Measurements from ENCODE around the gene KIF6.

Gene KIF6

DNA sequence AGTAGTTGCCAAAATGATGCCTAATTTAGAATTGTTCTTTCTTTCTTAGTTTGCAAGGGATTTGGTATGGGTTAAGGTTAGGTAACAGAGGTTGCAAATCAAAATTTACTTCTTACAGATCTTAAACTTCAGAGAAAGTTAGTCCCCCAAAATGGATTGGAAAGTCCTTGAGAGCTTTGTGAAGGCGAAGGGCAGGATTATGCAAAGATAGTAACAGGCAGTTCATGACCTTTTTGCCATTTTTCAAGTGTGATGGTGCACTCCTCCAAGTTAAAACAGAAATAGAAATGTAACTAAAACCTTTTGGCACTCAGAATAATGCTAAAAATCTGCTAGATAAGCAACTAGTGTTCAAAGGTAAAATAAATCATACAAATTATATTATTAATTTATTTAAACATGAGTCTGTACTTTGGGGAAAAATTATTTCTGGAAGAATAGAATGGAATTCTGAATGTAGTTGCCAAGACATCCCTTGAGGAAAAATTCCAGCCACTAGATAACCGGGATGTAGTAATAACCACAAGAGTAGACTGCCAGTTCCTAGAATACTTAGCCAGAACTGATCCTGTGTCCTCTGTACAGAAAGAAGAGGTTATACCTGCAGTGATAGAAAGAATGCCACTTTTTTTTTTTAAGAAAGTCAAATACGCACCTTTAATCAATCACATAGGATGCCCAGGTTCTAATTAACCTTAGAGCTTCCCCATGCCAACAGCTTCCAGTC, 35.2 kb upstream of the KIF6 start:
- Histone ChIP-seq H3K9me3 (ENCODE audit: insufficient read depth, low read length, severe bottlenecking) (no peaks in the 10 kb centered on the region), H3K36me3 (ENCODE audit: insufficient read depth, low read length) (no peaks in the 10 kb centered on the region), H3K4me2 (ENCODE audit: insufficient read depth, low read length) (no peak overlapping the region), H3K27ac (ENCODE audit: low read length) (no peak overlapping the region), H3K4me1 (ENCODE audit: insufficient read depth, low read length) (no peaks in the 10 kb centered on the region), H3K27me3 (ENCODE audit: insufficient read depth, low read length, poor library complexity) (no peaks in the 10 kb centered on the region), H3K9ac (ENCODE audit: low read depth, low read length) (no peak overlapping the region), H3K79me2 (ENCODE audit: insufficient read depth, low read length) (no peaks in the 10 kb centered on the region), H4K20me1 (ENCODE audit: insufficient read depth, low read length) (no peaks in the 10 kb centered on the region), H2AFZ (ENCODE audit: low read depth, low read length) (no peak overlapping the region), H3K4me3 (ENCODE audit: low read depth in 1 of 2, low read length in 2 of 2) (no peak overlapping the region)
- TF ChIP-seq, protein P1, sequence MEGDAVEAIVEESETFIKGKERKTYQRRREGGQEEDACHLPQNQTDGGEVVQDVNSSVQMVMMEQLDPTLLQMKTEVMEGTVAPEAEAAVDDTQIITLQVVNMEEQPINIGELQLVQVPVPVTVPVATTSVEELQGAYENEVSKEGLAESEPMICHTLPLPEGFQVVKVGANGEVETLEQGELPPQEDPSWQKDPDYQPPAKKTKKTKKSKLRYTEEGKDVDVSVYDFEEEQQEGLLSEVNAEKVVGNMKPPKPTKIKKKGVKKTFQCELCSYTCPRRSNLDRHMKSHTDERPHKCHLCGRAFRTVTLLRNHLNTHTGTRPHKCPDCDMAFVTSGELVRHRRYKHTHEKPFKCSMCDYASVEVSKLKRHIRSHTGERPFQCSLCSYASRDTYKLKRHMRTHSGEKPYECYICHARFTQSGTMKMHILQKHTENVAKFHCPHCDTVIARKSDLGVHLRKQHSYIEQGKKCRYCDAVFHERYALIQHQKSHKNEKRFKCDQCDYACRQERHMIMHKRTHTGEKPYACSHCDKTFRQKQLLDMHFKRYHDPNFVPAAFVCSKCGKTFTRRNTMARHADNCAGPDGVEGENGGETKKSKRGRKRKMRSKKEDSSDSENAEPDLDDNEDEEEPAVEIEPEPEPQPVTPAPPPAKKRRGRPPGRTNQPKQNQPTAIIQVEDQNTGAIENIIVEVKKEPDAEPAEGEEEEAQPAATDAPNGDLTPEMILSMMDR (IDR thresholded peaks at IDR 0.05; ENCODE audit: borderline replicate concordance, extremely low read depth, low read length, poor library complexity, severe bottlenecking) = no peak
- TF ChIP-seq EZH2 (IDR thresholded peaks at IDR 0.05; ENCODE audit: borderline replicate concordance, low read depth, low read length, severe bottlenecking) = no peak
- no peak for ATAC-seq (ENCODE audit: insufficient read depth, low read depth)
- no peak for DNase-seq

DNA sequence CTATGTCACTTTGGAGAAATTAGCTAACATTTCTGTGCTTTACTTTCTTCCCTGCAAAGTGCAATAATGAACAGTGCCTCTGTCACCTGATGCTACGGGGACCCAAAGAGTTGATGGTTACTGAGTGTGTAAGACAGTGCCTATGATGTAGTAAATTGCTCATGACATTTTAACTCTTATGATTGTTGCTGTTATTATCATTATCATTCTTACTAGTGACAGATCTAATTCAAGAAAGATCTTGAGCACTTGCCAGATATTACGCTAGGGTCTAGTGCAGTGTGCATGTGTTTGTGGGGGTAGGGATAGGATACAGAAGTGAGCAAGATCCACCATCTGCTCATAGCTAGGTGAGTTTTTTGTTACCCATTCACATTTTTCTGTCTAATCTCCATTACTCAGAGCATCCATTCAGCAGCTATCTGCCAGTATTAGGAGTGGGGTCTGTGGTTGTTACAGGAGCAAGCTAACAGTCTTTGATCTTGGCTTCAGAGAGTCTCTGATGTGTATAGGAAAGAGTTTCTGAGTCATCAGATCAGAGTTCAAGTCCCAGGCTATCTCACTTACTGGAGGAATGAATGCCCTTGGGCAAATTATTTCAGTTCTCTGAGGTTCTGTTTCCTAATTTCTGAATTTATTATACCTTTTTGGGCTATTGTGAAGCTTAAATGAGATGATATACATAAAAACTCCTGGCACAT, 33.8 kb upstream of the KIF6 start:
- ATAC-seq (ENCODE audit: insufficient read depth, low read depth) (no peak), DNase-seq (no peak)
- Histone ChIP-seq H3K9me3 (ENCODE audit: insufficient read depth, low read length, severe bottlenecking) (no peaks in the 10 kb centered on the region), H3K4me1 (ENCODE audit: insufficient read depth, low read length) (no peaks in the 10 kb centered on the region), H3K4me2 (ENCODE audit: insufficient read depth, low read length) (no peak overlapping the region), H2AFZ (ENCODE audit: low read depth, low read length) (no peak overlapping the region), H3K27ac (ENCODE audit: low read length) (no peak overlapping the region), H3K79me2 (ENCODE audit: insufficient read depth, low read length) (no peaks in the 10 kb centered on the region), H3K27me3 (ENCODE audit: insufficient read depth, low read length, poor library complexity) (no peaks in the 10 kb centered on the region), H3K9ac (ENCODE audit: low read depth, low read length) (no peak overlapping the region), H3K4me3 (ENCODE audit: low read depth in 1 of 2, low read length in 2 of 2) (no peak overlapping the region), H4K20me1 (ENCODE audit: insufficient read depth, low read length) (no peaks in the 10 kb centered on the region), H3K36me3 (ENCODE audit: insufficient read depth, low read length) (no peaks in the 10 kb centered on the region)
- TF ChIP-seq EZH2 (IDR thresholded peaks at IDR 0.05; ENCODE audit: borderline replicate concordance, low read depth, low read length, severe bottlenecking) = no peak
- TF ChIP-seq, protein P1 (IDR thresholded peaks at IDR 0.05; ENCODE audit: borderline replicate concordance, extremely low read depth, low read length, poor library complexity, severe bottlenecking) = no peak

DNA sequence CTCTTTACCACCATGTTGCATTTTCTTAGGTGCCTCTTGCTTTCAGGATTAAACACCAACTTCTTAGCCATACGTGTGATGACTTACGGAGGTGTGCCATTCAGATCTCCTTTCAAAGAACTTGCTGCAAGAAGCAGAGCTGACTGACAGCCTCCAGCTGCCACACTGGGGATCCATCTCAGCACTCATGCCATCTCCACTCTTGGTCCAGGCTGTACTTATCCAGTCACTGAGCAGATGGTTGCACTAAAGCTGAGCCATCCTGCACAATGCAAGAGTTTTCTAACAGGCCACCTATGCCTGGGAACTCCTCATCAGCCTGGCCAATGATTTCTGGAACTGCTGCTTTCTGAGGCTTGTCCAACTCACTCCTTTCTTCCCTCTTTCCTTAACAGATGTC, 31.4 kb upstream of the KIF6 start:
- no peak for TF ChIP-seq EZH2 (IDR thresholded peaks at IDR 0.05; ENCODE audit: borderline replicate concordance, low read depth, low read length, severe bottlenecking)
- TF ChIP-seq, protein P1 (IDR thresholded peaks at IDR 0.05; ENCODE audit: borderline replicate concordance, extremely low read depth, low read length, poor library complexity, severe bottlenecking) = no peak
- Histone ChIP-seq H3K4me3 (ENCODE audit: low read depth in 1 of 2, low read length in 2 of 2) (no peak overlapping the region), H3K4me1 (ENCODE audit: insufficient read depth, low read length) (no peaks in the 10 kb centered on the region), H3K9me3 (ENCODE audit: insufficient read depth, low read length, severe bottlenecking) (no peaks in the 10 kb centered on the region), H3K9ac (ENCODE audit: low read depth, low read length) (no peak overlapping the region), H3K4me2 (ENCODE audit: insufficient read depth, low read length) (no peak overlapping the region), H2AFZ (ENCODE audit: low read depth, low read length) (no peak overlapping the region), H3K27ac (ENCODE audit: low read length) (no peak overlapping the region), H3K27me3 (ENCODE audit: insufficient read depth, low read length, poor library complexity) (no peaks in the 10 kb centered on the region), H3K36me3 (ENCODE audit: insufficient read depth, low read length) (no peaks in the 10 kb centered on the region), H4K20me1 (ENCODE audit: insufficient read depth, low read length) (no peaks in the 10 kb centered on the region), H3K79me2 (ENCODE audit: insufficient read depth, low read length) (no peaks in the 10 kb centered on the region)
- no peak for ATAC-seq (ENCODE audit: insufficient read depth, low read depth)
- no peak for DNase-seq
